ENCODE data around the gene EHBP1. TPM values are rescaled to one million over a fixed set of nuclear protein-coding genes. Genes with fewer than 3 reads are reported as not detected.

The EHBP1 gene
- total RNA-seq, 4 donors from 2014 or later, result 42.9 to 116 (median 58.3) TPM

DNA sequence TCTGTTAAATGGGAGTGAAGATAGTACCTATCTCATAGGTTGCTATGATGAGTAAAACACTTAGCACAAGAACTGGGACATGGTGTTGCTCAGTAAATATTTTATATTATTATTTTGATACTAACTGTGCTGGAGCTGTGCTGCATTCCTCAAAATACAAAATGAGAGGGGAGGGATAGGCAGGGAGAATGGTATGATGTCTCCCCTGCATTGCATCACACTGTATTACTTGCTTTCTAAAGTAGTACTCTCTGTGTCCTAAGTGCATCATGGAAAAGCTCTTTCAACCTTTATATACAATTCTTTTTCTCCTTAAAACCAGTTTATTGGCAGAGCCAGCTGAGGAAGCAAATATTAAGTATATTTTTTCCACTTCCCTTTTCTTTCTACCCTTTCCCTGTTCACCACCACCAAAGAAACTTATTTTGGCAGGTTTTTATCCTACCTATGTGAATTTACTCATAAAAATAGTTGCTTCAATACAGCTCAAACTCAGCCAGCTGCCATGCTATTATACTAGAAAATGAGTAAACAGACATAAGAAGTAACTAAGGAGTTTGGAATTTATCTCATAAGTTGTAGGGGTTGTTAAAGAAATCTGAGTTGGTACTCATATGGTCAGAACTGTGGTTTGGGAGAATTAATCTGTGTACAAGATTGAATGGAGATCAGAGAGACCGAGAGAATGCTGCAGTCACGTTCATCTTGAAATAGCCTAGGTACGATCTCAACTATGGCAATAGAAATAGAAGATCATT is 60.3 kb downstream of the EHBP1 start:
- no peak for DNase-seq (ENCODE audit: low spot score in 2 of 2)
- H3K9me3 ChIP-seq, result no peaks in the 10 kb centered on the region
- no peaks in the 10 kb centered on the region for H3K27me3 ChIP-seq
- no peak overlapping the region for H3K4me3 ChIP-seq
- WGBS, result 95% methylated on average over 3 of the region's 3 CpGs
- H3K4me1 ChIP-seq, result no peaks in the 10 kb centered on the region
- TF ChIP-seq POLR2A (IDR thresholded peaks at IDR 0.05), result no peak
- no peak overlapping the region for H3K27ac ChIP-seq
- no peaks in the 10 kb centered on the region for H3K36me3 ChIP-seq

DNA sequence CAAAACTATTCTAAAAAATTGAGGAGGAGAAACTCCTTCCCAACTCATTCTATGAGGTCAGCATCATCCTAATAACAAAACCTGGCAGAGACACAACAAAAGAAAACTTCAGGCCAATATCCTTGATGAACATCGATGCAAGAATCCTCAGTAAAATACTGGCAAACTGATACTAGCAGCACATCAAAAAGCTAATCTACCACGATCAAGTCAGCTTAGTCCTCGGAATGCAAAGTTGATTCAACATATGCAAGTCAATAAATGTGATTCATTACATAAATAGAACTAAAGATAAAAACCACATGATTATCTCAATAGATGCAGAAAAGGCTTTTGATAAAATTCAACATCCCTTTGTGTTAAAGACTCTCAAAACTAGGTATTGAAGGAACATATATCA is 63.1 kb downstream of the EHBP1 start:
- Histone ChIP-seq H3K36me3 (no peaks in the 10 kb centered on the region), H3K4me1 (no peaks in the 10 kb centered on the region)

DNA sequence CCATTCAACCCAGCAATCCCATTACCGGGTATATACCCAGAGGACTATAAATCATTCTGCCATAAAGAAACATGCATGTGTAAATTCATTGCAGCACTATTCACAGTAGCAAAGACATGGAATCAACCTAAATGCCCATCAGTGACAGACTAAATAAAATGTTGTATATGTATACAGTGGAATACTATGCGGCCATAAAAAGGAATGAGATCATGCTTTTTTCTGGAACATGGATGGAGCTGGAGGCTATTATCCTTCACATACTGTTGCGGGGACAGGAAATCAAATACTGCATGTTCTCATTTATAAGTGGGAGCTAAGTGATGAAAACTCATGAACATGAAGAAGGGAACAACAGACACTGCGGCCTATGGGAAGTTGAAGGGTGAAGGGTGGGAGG is 65.1 kb downstream of the EHBP1 start:
- no peaks in the 10 kb centered on the region for H3K27me3 ChIP-seq
- WGBS, result 70% methylated on average over 4 of the region's 4 CpGs
- peaks cover 4% of the 10 kb centered on the region for H3K4me1 ChIP-seq
- H3K4me3 ChIP-seq, result no peak overlapping the region
- no peak overlapping the region for H3K27ac ChIP-seq
- no peak for TF ChIP-seq POLR2A (IDR thresholded peaks at IDR 0.05)
- TF ChIP-seq POLR2AphosphoS5 (IDR thresholded peaks at IDR 0.05), result no peak
- TF ChIP-seq, protein P1, sequence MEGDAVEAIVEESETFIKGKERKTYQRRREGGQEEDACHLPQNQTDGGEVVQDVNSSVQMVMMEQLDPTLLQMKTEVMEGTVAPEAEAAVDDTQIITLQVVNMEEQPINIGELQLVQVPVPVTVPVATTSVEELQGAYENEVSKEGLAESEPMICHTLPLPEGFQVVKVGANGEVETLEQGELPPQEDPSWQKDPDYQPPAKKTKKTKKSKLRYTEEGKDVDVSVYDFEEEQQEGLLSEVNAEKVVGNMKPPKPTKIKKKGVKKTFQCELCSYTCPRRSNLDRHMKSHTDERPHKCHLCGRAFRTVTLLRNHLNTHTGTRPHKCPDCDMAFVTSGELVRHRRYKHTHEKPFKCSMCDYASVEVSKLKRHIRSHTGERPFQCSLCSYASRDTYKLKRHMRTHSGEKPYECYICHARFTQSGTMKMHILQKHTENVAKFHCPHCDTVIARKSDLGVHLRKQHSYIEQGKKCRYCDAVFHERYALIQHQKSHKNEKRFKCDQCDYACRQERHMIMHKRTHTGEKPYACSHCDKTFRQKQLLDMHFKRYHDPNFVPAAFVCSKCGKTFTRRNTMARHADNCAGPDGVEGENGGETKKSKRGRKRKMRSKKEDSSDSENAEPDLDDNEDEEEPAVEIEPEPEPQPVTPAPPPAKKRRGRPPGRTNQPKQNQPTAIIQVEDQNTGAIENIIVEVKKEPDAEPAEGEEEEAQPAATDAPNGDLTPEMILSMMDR (IDR thresholded peaks at IDR 0.05), result no peak
- no peak for TF ChIP-seq EP300 (IDR thresholded peaks at IDR 0.05)
- no peak for DNase-seq (ENCODE audit: low spot score in 2 of 2)
- no peaks in the 10 kb centered on the region for H3K36me3 ChIP-seq
- H3K9me3 ChIP-seq, result no peaks in the 10 kb centered on the region

More for the DNA sequence above, 63.1 kb downstream of the EHBP1 start:
- Histone ChIP-seq H3K27ac (no peak overlapping the region), H3K9me3 (no peaks in the 10 kb centered on the region), H3K27me3 (no peaks in the 10 kb centered on the region), H3K4me3 (no peak overlapping the region)
- no peak for DNase-seq (ENCODE audit: low spot score in 2 of 2)
- TF ChIP-seq POLR2A (IDR thresholded peaks at IDR 0.05), result no peak
- TF ChIP-seq POLR2AphosphoS5 (IDR thresholded peaks at IDR 0.05), result no peak
- TF ChIP-seq, protein P1 (IDR thresholded peaks at IDR 0.05), result no peak
- no peak for TF ChIP-seq EP300 (IDR thresholded peaks at IDR 0.05)
- 49% methylated on average over 3 of the region's 3 CpGs for WGBS

DNA sequence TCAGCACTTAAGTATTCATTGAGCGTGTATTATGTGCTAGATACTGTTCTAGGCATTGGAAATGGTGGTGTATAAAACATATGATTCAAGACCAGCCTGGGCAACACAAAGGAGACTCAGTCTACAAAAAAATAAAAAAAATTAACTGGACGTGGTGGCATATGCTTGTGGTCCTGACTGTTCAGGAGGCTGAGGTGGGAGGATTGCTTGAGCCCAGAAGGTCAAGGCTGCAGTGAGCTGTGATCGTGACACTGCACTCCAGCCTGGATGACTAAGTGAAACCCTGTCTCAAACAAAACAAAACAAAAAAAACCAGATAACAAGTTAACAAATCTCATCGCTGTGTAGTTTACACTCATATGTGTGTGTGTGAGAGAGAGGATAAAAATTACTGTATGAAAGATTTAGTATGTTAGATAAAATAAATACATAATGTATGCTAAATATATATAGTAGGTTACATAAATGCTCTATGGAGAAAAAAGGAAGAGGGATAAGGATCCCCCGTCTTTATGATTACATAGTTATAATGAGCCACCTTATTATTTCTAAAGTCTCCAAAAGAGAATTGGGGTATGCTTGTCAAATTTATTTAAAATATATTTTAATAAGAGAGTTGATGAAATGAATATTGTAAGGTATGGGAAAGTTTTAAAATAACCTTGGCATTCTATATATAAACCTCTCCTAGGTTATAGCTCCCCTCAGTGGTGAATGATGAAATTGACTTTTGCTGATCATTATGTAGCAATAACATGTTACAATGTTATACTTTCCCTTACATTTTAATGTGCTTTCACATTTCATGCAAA is 69.2 kb downstream of the EHBP1 start:
- Histone ChIP-seq H3K27ac (no peak overlapping the region), H3K9me3 (no peaks in the 10 kb centered on the region), H3K4me1 (peaks cover 4% of the 10 kb centered on the region), H3K36me3 (no peaks in the 10 kb centered on the region), H3K4me3 (no peak overlapping the region), H3K27me3 (no peaks in the 10 kb centered on the region)
- WGBS, result 70% methylated on average over 5 of the region's 5 CpGs
- DNase-seq (ENCODE audit: low spot score in 2 of 2), result no peak
- TF ChIP-seq EP300 (IDR thresholded peaks at IDR 0.05) (no peak), POLR2AphosphoS5 (IDR thresholded peaks at IDR 0.05) (no peak)
- TF ChIP-seq, protein P1 (IDR thresholded peaks at IDR 0.05), result peak; percentile 62 to 68

DNA sequence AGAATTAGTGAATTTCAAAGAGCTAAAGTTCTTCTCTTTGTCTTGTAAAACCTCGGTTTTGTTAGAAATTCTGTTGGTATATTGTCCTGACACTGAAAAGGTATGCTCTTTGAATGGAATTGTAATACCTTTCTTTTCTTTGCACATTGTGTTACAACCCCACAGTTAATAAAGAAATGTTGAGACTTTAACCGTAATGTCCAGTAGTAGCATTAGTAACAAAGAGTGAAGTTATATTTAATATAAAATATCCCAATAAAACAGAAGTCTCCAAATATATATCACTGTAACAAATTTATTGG is 69.8 kb downstream of the EHBP1 start:
- no peak for DNase-seq (ENCODE audit: low spot score in 2 of 2)
- H3K4me1 ChIP-seq, result peaks cover 4% of the 10 kb centered on the region
- no peaks in the 10 kb centered on the region for H3K9me3 ChIP-seq
- 39% methylated on average over 2 of the region's 2 CpGs for WGBS
- H3K4me3 ChIP-seq, result no peak overlapping the region
- no peak overlapping the region for H3K27ac ChIP-seq
- TF ChIP-seq EP300 (IDR thresholded peaks at IDR 0.05) (no peak), POLR2A (IDR thresholded peaks at IDR 0.05) (no peak), POLR2AphosphoS5 (IDR thresholded peaks at IDR 0.05) (no peak)
- TF ChIP-seq, protein P1 (IDR thresholded peaks at IDR 0.05), result no peak
- H3K36me3 ChIP-seq, result no peaks in the 10 kb centered on the region
- H3K27me3 ChIP-seq, result no peaks in the 10 kb centered on the region

Measured in suprapubic skin (tissue), 4 donors.